ENCODE measurements around the gene HTT. TPM values are rescaled to one million over a fixed set of nuclear protein-coding genes. Genes with fewer than 3 reads are reported as not detected.

The HTT gene
- total RNA-seq, 1 experiment from 2014 or later, result 44.4 TPM

GRCh38 chr4:3261411-3262207 is 187.1 kb downstream of the HTT start:
- no TSS peak for BruUV-seq (replicated peaks)
- CTCF ChIA-PET, result no interaction called here
- intact Hi-C loops (cut with micrococcal nuclease; ENCODE audit: unreplicated experiment), result no loop called here
- H3K9me3 Mint-ChIP-seq (ENCODE audit: low read depth, unreplicated experiment), result no peaks in the 10 kb centered on the region
- no peaks in the 10 kb centered on the region for H3K36me3 Mint-ChIP-seq (ENCODE audit: insufficient read depth, unreplicated experiment)
- no peak overlapping the region for H3K27ac Mint-ChIP-seq (ENCODE audit: unreplicated experiment)
- DNase-seq, result no peak
- no peaks in the 10 kb centered on the region for H3K27me3 Mint-ChIP-seq (ENCODE audit: unreplicated experiment)
- no peak overlapping the region for H3K4me3 Mint-ChIP-seq (ENCODE audit: low read depth, unreplicated experiment)
- H3K4me1 Mint-ChIP-seq (ENCODE audit: low read depth, unreplicated experiment), result no peaks in the 10 kb centered on the region
- no peak for TF ChIP-seq CTCF (IDR thresholded peaks at IDR 0.05; ENCODE audit: unreplicated experiment)

- no peak for DNase-seq
- H3K27ac Mint-ChIP-seq (ENCODE audit: unreplicated experiment), result no peak overlapping the region
- no peaks in the 10 kb centered on the region for H3K4me1 Mint-ChIP-seq (ENCODE audit: low read depth, unreplicated experiment)
- H3K4me3 Mint-ChIP-seq (ENCODE audit: low read depth, unreplicated experiment), result no peak overlapping the region
- TF ChIP-seq CTCF (IDR thresholded peaks at IDR 0.05; ENCODE audit: unreplicated experiment), result no peak
- CTCF ChIA-PET, result no interaction called here
- intact Hi-C loops (cut with micrococcal nuclease; ENCODE audit: unreplicated experiment), result no loop called here
- BruUV-seq (replicated peaks), result no TSS peak
- H3K9me3 Mint-ChIP-seq (ENCODE audit: low read depth, unreplicated experiment), result no peaks in the 10 kb centered on the region
- H3K27me3 Mint-ChIP-seq (ENCODE audit: unreplicated experiment), result no peaks in the 10 kb centered on the region
- no peaks in the 10 kb centered on the region for H3K36me3 Mint-ChIP-seq (ENCODE audit: insufficient read depth, unreplicated experiment)
These were observed 187.9 kb downstream of the HTT start for GRCh38 chr4:3262208-3263052.

DNA sequence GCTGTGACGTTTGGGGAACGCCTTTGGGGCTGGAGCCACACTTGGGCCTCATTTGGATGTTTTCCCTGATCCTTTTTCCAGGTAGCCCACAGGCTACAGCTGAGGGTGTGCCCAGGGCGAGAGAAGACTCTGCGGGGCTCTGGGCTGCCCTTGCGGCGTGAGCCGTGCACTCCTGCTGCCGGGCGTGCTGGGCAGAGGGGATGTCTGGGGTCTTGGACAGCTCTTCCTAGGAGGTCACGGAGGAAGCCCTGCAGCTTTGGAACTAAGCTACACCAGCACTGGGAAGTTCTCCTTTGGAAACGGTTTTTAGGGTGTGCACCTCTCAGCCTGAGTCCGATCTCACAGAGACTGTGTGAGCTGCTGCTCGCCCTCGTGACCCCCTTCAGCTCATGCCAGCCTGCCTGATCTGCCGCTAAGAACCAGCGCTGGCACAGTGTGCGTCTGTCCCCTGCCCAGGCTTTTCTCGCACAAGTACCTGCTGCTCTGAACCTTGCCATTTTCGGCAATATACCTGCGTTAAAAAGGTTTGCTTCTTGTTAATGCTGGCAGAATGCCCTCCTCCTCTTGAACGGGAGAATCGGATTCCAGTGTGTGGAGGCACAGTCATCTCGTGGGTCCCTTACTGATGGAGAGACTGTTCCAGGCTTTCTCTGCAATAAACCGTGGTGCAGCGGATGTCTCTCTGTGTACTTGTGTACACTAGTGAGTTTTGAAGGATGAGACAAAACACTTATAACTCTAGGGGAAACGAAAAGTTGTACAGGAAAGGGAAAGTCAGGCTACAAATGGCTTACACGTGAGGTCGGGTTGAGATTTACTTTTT is 188.8 kb downstream of the HTT start:
- intact Hi-C loops (cut with micrococcal nuclease; ENCODE audit: unreplicated experiment), result no loop called here
- H3K4me1 Mint-ChIP-seq (ENCODE audit: low read depth, unreplicated experiment), result no peaks in the 10 kb centered on the region
- H3K36me3 Mint-ChIP-seq (ENCODE audit: insufficient read depth, unreplicated experiment), result no peaks in the 10 kb centered on the region
- no peaks in the 10 kb centered on the region for H3K27me3 Mint-ChIP-seq (ENCODE audit: unreplicated experiment)
- TF ChIP-seq CTCF (IDR thresholded peaks at IDR 0.05; ENCODE audit: unreplicated experiment), result no peak
- BruUV-seq (replicated peaks), result no TSS peak
- DNase-seq, result no peak
- no peak overlapping the region for H3K4me3 Mint-ChIP-seq (ENCODE audit: low read depth, unreplicated experiment)
- CTCF ChIA-PET, result no interaction called here
- H3K9me3 Mint-ChIP-seq (ENCODE audit: low read depth, unreplicated experiment), result no peaks in the 10 kb centered on the region
- H3K27ac Mint-ChIP-seq (ENCODE audit: unreplicated experiment), result no peak overlapping the region

GRCh38 chr4:3263876-3264193 is 189.4 kb downstream of the HTT start:
- no peaks in the 10 kb centered on the region for H3K4me1 Mint-ChIP-seq (ENCODE audit: low read depth, unreplicated experiment)

More at GRCh38 chr4:3263876-3264193, 189.4 kb downstream of the HTT start:
- DNase-seq, result no peak
- no peak overlapping the region for H3K27ac Mint-ChIP-seq (ENCODE audit: unreplicated experiment)
- H3K27me3 Mint-ChIP-seq (ENCODE audit: unreplicated experiment), result no peaks in the 10 kb centered on the region
- intact Hi-C loops (cut with micrococcal nuclease; ENCODE audit: unreplicated experiment), result no loop called here
- no peaks in the 10 kb centered on the region for H3K36me3 Mint-ChIP-seq (ENCODE audit: insufficient read depth, unreplicated experiment)
- no TSS peak for BruUV-seq (replicated peaks)
- CTCF ChIA-PET, result no interaction called here
- H3K9me3 Mint-ChIP-seq (ENCODE audit: low read depth, unreplicated experiment), result no peaks in the 10 kb centered on the region
- TF ChIP-seq CTCF (IDR thresholded peaks at IDR 0.05; ENCODE audit: unreplicated experiment), result no peak
- no peak overlapping the region for H3K4me3 Mint-ChIP-seq (ENCODE audit: low read depth, unreplicated experiment)

All from Calu3 (cell line).